NB4 (cell line): ENCODE measurements around the gene MGAT3.
A peak's percentile ranks its signal among the peaks of the same experiment; 100 is the strongest.

Experiments
- DNase-seq: peaks from one replicate; pipeline ENCODE4 v3.0.0; 2010; ENCODE audit warnings: low read depth
- H3K4me3 ChIP-seq: one replicate; pipeline ENCODE4 v1.5.1; 2011; ENCODE audit warnings: mild to moderate bottlenecking, low read depth, low read length, moderate library complexity
- CTCF ChIP-seq: IDR thresholded peaks from one replicate; pipeline ENCODE4 v1.5.1; 2012; ENCODE audit warnings: low read depth, low read length
- MAX ChIP-seq: IDR thresholded peaks from 2 replicates; pipeline ENCODE4 v1.6.1; 2011; ENCODE audit warnings: low read depth, low read length
- MYC ChIP-seq: IDR thresholded peaks from 2 replicates; pipeline ENCODE4 v1.6.1; 2011; ENCODE audit warnings: low read depth, low read length
- POLR2A ChIP-seq: IDR thresholded peaks from 2 replicates; pipeline ENCODE4 v1.6.1; 2011; ENCODE audit warnings: mild to moderate bottlenecking; ENCODE audit not compliant: insufficient read length; ENCODE audit errors: extremely low read depth

The MGAT3 gene

GRCh38 chr22:39414377-39414776 is 42.4 kb upstream of the MGAT3 start:
- DNase-seq, result peak; percentile 60
- TF ChIP-seq MAX (no peak), CTCF (no peak), MYC (no peak), POLR2A (no peak)
- no peak overlapping the region for H3K4me3 ChIP-seq

- H3K4me3 ChIP-seq, result no peak overlapping the region
- no peak for TF ChIP-seq MAX
- TF ChIP-seq MYC, result no peak
- TF ChIP-seq CTCF, result no peak
- no peak for TF ChIP-seq POLR2A
- no peak for DNase-seq
Observed at GRCh38 chr22:39414886-39415285, 41.9 kb upstream of the MGAT3 start.

- TF ChIP-seq POLR2A (no peak), MAX (no peak), CTCF (no peak), MYC (no peak)
- no peak for DNase-seq
- no peak overlapping the region for H3K4me3 ChIP-seq
Observed at GRCh38 chr22:39415506-39415905, 41.3 kb upstream of the MGAT3 start.

GRCh38 chr22:39416319-39416718 is 40.5 kb upstream of the MGAT3 start:
- TF ChIP-seq MYC, result no peak
- no peak for TF ChIP-seq POLR2A
- no peak for TF ChIP-seq MAX
- TF ChIP-seq CTCF, result no peak
- no peak overlapping the region for H3K4me3 ChIP-seq
- DNase-seq, result no peak

- H3K4me3 ChIP-seq, result no peak overlapping the region
- TF ChIP-seq MYC (no peak), POLR2A (no peak), MAX (no peak), CTCF (no peak)
- DNase-seq, result no peak
Observed at GRCh38 chr22:39417641-39418040, 39.2 kb upstream of the MGAT3 start.

- H3K4me3 ChIP-seq, result no peak overlapping the region
- no peak for DNase-seq
- TF ChIP-seq MYC (no peak), CTCF (no peak)
Observed at GRCh38 chr22:39418696-39419095, 38.1 kb upstream of the MGAT3 start.
